Gastrocnemius medialis (tissue), 4 donors: ENCODE data around the gene ECI2. TPM values are rescaled to one million over a fixed set of nuclear protein-coding genes. Genes with fewer than 3 reads are reported as not detected.

ENCODE experiments used
- ATAC-seq, 2 donors: fragments of 150-250 bp; one replicate each; pipeline ENCODE4 v1.9.1; 2016
- DNase-seq, 2 donors: peaks; one replicate each; pipeline ENCODE4 v3.0.0-alpha.2; 2019
- H3K27ac ChIP-seq, 4 donors: fragments of 200-600 bp; sonication (generic); 1 replicate in 1 of 4; 2 replicates in 3 of 4; pipeline ENCODE4 v1.5.1; 2016 to 2018; ENCODE audit warnings: mild to moderate bottlenecking in 2 of 4, moderate library complexity in 1 of 4
- H3K27me3 ChIP-seq, 3 donors: fragments of 200-600 bp; sonication (generic) in 2 of 3; 1 replicate in 1 of 3; 2 replicates in 2 of 3; pipeline versions ENCODE4 v1.5.1 to v1.6.0; 2016 to 2019; ENCODE audit warnings: mild to moderate bottlenecking in 1 of 3, moderate library complexity in 1 of 3
- H3K36me3 ChIP-seq, 2 donors: fragments of 200-600 bp; sonication (generic) in 1 of 2; one replicate each; pipeline ENCODE4 v1.5.1; 2017 to 2018
- H3K4me1 ChIP-seq, 2 donors: fragments of 200-600 bp; sonication (generic) in 1 of 2; one replicate each; pipeline ENCODE4 v1.5.1; 2016 to 2017; ENCODE audit warnings: mild to moderate bottlenecking in 2 of 2
- H3K4me3 ChIP-seq, 4 donors: fragments of 200-600 bp; sonication (generic) in 3 of 4; 1 replicate in 1 of 4; 2 replicates in 3 of 4; pipeline ENCODE4 v1.5.1; 2016 to 2019; ENCODE audit warnings: mild to moderate bottlenecking in 2 of 4
- H3K9me3 ChIP-seq, 3 donors: fragments of 200-600 bp; sonication (generic) in 2 of 3; 1 replicate in 1 of 3; 2 replicates in 2 of 3; pipeline ENCODE4 v1.5.1; 2016 to 2019
- CTCF ChIP-seq, 5 experiments: fragments of 450-650 bp in 3 of 5; fragments of 200-600 bp in 2 of 5; sonication (generic) in 2 of 5; IDR thresholded peaks in 4 of 5; conservative IDR thresholded peaks in 1 of 5; 1 replicate in 4 of 5; 2 replicates in 1 of 5; pipeline ENCODE4 v1.5.1; 2016 to 2019; ENCODE audit warnings: antibody characterized with exemption in 5 of 5, mild to moderate bottlenecking in 3 of 5, moderate library complexity in 3 of 5
- POLR2A ChIP-seq, 2 donors: fragments of 450-650 bp; IDR thresholded peaks; one replicate each; pipeline ENCODE4 v1.6.1; 2017; ENCODE audit warnings: antibody characterized with exemption in 2 of 2, mild to moderate bottlenecking in 2 of 2, moderate library complexity in 2 of 2
- in situ Hi-C, 4 donors: fragments of 200-750 bp; cut with MboI; loops; one replicate each; pipeline versions ENCODE4 v1.15.0 to v1.8.0; 2017; ENCODE audit warnings: low sequenced_read_pairs in 4 of 4
- intact Hi-C: fragments of 100-400 bp; cut with DNase I; formaldehyde crosslinking; loops from one replicate; pipeline ENCODE4 v1.15.1; 2023; ENCODE audit warnings: low total_unique reads
- total RNA-seq, 4 donors: library from RNA; depleted of rRNA; stranded (reverse); fragments of >200 nt; gene quantifications; one replicate each; pipeline versions ENCODE4 v1.1.0 to v1.2.3, GENCODE V29; 2016

ECI2 gene
- total RNA-seq, 4 donors from 2014 or later: 68.1 to 122 (median 94.3) TPM

- peaks cover 0 to 6% (median 0%) of the 10 kb centered on the region in 3 donors for H3K27me3 ChIP-seq
- ATAC-seq (no peak), DNase-seq (no peak)
- no peak overlapping the region for H3K4me3 ChIP-seq
- no peak overlapping the region for H3K27ac ChIP-seq
- TF ChIP-seq CTCF (IDR thresholded peaks at IDR 0.05 in 4 of 5, conservative IDR thresholded peaks at IDR 0.05 in 1 of 5) (no peak), POLR2A (IDR thresholded peaks at IDR 0.05) (no peak)
- intact Hi-C loops (no loop called here), in situ Hi-C loops (no loop called here)
- no peaks in the 10 kb centered on the region for H3K4me1 ChIP-seq
- H3K9me3 ChIP-seq: no peaks in the 10 kb centered on the region
- H3K36me3 ChIP-seq: no peaks in the 10 kb centered on the region
Measured at GRCh38 chr6:4074478-4075235, 60.7 kb downstream of the ECI2 start.

- no peak overlapping the region for H3K4me3 ChIP-seq
- H3K27ac ChIP-seq: no peak overlapping the region
- intact Hi-C loops: no loop called here
- in situ Hi-C loops: no loop called here
- no peaks in the 10 kb centered on the region for H3K27me3 ChIP-seq
- H3K9me3 ChIP-seq: no peaks in the 10 kb centered on the region
- DNase-seq (no peak), ATAC-seq (no peak)
- TF ChIP-seq POLR2A (IDR thresholded peaks at IDR 0.05) (no peak), CTCF (IDR thresholded peaks at IDR 0.05 in 4 of 5, conservative IDR thresholded peaks at IDR 0.05 in 1 of 5) (no peak)
- H3K36me3 ChIP-seq: no peaks in the 10 kb centered on the region
- H3K4me1 ChIP-seq: no peaks in the 10 kb centered on the region
Measured at GRCh38 chr6:4071330-4071729, 64.0 kb downstream of the ECI2 start.

DNA sequence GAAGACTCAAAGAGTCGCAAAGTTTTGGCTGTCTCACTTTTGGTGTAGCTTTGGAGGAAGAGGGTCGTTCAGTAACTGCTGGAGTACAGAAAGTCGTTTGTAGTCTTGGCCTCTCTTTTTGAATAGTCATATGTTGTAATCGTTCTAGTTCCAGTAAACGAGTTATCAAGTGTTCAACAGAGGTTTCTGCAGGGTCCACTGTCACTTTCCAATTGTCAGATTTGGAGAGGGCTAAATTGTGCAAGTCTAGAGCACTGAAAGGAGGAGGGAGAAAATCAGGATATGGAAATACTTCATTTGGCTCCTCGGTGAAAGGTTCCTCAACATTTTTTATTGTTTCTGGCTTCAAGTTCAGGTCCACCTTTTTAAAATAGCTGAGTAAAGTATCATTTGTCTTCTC lies 66.2 kb downstream of the ECI2 start:
- peaks cover 0 to 9% of the 10 kb centered on the region in 2 donors for H3K36me3 ChIP-seq
- in situ Hi-C loops: no loop called here
- intact Hi-C loops: no loop called here

DNA sequence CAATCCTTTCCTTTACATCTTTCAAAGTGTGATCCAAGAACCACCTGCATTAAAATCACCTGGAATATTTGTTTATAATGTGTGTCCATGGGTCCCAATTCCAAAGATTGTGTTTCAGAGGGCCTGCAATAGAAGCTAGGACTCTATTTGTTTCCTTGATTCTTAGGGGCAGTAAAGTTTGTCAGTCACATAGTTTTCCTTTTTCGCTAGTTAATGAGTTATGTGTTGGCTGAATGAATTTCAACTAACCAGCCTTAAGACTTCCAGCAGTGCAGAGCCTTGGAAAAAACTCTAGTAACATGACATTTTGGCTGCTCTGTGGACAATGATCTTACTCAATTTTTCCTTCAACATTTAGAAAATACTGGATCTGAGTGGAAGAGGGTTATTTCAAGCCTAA lies 67.7 kb downstream of the ECI2 start:
- peaks cover 0 to 24% of the 10 kb centered on the region in 2 donors for H3K36me3 ChIP-seq
- no peak overlapping the region for H3K27ac ChIP-seq
- no peak overlapping the region for H3K4me3 ChIP-seq
- no peaks in the 10 kb centered on the region for H3K9me3 ChIP-seq
- ATAC-seq (no peak), DNase-seq (no peak)
- no peaks in the 10 kb centered on the region for H3K27me3 ChIP-seq
- intact Hi-C loops: no loop called here
- H3K4me1 ChIP-seq: no peaks in the 10 kb centered on the region
- in situ Hi-C loops: no loop called here
- no peak for TF ChIP-seq CTCF (IDR thresholded peaks at IDR 0.05 in 4 of 5, conservative IDR thresholded peaks at IDR 0.05 in 1 of 5)
- no peak for TF ChIP-seq POLR2A (IDR thresholded peaks at IDR 0.05)

More for the DNA sequence above, 66.2 kb downstream of the ECI2 start:
- ATAC-seq (no peak), DNase-seq (no peak)
- Histone ChIP-seq H3K4me3 (no peak overlapping the region), H3K27ac (no peak overlapping the region), H3K4me1 (no peaks in the 10 kb centered on the region), H3K9me3 (no peaks in the 10 kb centered on the region), H3K27me3 (no peaks in the 10 kb centered on the region)
- no peak for TF ChIP-seq CTCF (IDR thresholded peaks at IDR 0.05 in 4 of 5, conservative IDR thresholded peaks at IDR 0.05 in 1 of 5)
- no peak for TF ChIP-seq POLR2A (IDR thresholded peaks at IDR 0.05)
